Jurkat, Clone E6-1 (cell line): Measurements from ENCODE around the gene RHD.
A peak's percentile ranks its signal among the peaks of the same experiment; 100 is the strongest.
"Not testable (repeated sequence)": the region's sequence is repeated elsewhere in the genome, so short reads cannot be mapped to it uniquely, and the experiment has no call there.

Experiments used
- DNase-seq: peaks from one replicate; pipeline ENCODE4 v3.0.0-alpha.2; 2011; ENCODE audit warnings: low read depth, low spot score
- H3K4me3 ChIP-seq: 2 replicates; pipeline ENCODE4 v1.5.1; 2011; ENCODE audit warnings: mild to moderate bottlenecking, low read length, control low read depth, moderate library complexity

RHD gene

DNA sequence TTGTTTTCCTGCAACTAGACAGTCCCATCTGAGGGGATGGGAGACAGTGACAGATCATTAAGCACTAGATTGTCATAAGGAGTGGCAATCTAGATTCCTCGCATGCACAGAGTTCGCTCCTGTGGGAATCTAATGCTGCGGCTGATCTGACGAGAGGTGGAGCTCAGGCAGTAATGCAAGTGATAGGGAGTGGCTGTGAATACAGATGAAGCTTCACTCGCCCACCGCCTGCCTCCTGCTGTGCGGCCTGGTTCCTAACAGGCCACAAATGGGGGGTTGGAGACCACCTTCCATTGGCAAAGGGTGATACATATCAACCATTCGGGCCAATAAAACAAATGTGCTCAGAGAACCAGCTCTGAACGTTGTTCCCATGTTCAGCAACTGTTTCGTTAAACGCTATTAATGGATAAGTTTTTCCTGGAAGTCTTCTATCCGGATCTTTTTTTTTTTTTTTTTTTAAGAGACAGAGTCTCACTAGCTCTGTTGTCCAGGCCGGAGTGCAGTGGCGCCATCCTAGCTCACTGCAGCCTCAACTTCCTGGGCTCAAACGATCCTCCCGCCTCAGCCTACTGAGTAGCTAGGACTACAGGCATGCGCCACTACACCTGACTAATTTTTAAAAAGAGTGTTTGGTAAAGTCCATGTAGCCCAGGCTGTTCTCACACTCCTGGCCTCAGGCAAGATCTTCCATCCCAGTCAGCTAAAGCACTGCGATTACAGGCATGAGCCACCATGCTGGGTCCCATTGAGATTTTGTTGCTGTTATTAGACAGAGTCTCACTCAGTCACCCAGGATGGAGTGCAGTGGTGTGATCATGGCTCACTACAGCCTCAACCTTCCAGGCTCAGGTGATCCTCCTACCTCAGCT is 16.4 kb upstream of the RHD start:
- no peak for DNase-seq
- H3K4me3 ChIP-seq: no peak overlapping the region

DNA sequence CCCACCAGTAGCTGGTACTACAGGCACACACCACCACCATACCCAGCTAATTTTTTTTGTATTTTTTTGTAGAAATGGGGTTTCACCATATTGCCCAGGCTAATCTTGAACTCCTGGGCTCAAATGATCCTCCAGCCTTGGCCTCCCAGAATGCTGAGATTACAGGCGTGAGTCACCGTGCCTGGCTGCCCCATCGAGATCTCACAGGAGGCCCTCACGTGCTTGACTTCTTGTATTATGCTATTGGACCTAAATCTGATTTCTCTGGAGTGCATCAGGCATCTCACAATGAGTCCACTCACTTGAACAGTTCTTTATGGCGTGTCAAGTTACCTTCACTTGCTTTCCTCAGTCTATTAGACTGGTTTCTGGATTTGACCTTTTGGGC is 15.7 kb upstream of the RHD start:
- no peak overlapping the region for H3K4me3 ChIP-seq

DNA sequence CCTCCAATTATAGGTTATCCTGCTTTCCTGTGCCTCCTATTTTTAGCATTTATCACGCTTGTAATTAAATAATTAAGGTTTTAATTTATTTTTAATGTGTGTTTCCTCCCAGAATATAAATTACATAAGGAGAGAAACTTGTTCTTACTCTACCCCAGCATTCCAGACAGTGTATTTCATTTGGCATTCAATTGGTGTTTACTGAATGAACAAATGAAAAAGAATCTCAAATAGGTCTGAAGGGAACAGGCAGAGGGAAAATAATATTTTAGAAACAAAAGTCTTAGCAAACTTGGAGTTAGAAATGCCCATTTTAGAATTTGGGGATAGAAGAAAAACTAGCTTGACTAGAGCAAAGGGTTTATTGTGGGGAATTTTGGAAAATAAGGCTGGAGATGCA is 15.1 kb upstream of the RHD start:
- DNase-seq: no peak

More for the DNA sequence above, 15.7 kb upstream of the RHD start:
- no peak for DNase-seq

DNA sequence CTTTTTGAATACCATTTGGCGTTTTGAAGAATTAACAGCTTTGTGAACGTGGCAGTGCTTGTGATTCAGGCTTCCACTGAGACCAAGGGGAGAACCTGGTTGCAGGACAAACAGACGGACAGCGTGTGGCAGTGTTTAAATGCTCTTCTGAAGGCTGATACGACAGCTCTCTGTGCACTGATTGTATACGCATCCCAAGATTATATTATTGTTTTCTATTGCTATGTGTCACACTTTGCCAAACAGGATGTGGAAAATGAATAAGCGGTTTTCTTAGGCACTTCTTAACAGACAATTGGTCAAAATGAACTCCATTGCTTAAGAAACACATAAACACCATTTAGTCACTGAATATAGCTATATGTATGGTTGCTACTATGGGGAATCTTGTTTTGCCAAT is 12.5 kb upstream of the RHD start:
- DNase-seq, H3K4me3 ChIP-seq: not testable (repeated sequence)

More for the DNA sequence above, 15.1 kb upstream of the RHD start:
- no peak overlapping the region for H3K4me3 ChIP-seq

DNA sequence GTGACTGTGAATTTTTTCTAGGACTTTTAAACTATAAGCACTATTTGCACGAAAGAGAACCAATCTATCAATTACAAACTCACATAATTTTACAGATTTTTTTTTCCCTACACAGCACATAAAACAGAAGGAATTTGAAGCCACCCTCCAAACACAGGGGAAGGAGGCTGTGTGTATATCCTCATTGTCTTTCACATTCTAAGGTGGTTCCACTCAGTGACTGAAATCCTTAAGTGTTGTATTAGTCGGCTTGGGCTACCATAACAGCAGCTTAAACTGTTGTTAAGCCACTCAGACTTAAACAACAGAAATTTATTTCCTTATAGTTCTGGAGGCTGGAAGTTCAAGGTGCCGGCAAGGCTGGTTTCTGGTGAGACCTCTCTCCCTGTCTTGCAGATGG is 12.0 kb upstream of the RHD start:
- H3K4me3 ChIP-seq, DNase-seq: not testable (repeated sequence)

DNA sequence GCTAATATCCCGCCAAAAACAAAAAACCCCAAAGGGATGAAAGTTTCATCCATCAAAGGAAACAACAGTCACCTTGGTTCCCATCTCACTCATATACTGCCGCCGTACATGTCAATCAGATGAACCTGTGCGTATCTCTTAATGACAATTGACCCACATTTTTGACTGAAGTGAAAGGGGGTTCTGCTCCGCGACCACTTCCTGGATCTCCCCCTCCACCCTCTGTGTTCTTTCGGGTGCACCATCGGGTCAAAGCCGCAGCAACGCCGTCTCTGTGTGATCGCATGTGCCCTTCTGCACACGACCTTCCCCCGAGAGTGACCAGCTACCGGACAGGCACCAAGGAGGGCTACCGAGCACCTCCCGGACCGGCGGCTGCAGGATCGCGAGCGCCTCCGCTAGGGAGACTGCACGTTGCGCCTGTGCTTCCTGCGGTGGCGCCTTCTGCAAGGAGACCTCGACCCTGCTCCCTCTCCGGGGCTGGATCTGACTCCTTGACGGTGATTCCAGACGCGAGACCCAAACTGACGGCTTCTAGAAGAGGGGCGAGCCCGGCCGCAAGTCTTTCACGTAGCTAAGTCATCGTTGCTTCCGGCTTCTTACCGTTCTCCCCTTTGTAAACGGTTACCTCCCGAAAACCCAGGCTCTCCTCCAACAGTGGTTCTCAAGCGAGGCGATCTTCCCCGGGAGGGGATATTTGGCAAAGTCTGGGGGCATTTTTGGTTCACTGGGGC is 5.6 kb upstream of the RHD start:
- H3K4me3 ChIP-seq: peak overlapping the region; percentile 62
- DNase-seq: peak; percentile 26

DNA sequence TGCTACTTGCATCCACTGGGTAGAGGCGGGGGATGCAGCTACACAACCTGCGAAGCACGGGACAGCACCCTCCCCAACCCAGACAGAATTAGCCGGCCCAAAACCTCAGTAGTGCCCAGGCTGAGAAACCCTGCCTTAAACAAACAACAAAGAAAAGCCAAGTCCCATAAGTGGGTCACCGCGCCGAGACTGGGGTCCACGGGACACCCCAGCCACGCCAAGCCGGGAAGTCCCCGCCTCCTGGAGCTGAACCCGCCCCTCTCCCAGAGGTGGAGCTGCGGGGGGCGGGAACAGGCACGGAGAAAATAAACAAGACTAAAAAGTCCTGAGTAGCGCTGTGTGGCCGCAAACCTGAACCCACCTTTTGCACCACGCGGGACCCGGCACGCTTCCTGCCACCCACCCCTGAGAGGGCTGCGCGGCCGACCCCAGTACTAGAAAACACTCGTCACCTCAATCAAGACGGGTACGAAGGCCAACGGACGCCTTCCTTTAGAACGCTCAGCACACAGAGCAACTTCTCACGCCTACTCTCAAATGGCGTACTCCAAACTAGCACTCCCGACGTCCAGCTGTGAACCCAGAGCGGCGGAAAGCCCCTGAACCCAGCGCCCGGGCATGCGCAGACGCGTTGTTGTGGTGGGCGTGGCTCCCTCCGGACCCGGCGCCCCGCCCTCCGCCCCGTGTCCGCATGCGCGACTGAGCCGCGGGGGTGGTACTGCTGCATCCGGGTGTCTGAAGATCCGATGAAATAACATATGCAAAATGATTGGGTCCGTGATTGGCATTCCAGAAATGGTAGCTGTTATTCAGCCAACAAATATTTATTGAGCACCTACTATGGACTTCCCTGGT is 4.8 kb upstream of the RHD start:
- DNase-seq: peak; percentile 69
- peak overlapping the region; percentile 55 for H3K4me3 ChIP-seq

DNA sequence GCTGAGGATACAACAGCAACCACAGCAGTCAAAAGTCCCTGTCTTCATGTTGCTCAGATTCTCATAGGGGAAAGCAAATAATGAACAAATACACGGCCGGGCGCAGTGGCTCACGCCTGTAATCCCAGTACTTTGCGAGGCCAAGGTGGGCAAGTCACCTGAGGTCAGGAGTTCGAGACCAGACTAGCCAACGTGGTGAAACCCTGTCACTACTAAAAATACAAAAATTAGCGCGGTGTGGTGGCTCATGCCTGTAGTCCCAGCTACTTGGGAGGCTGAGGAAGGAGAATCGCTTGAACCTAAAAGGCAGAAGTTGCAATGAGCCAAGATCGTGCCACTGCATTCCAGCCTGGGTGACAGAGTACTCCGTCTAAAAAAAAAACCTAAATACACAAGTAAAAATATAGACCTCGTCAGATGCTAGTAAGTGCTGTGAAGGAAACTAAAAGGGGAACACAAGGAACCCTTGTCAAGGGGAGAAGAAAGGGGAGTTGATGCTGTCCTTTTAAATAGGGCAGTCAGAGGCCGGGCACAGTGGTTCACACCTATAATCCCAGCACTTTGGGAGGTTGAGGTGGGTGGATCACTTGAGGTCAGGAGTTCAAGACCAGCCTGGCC is 4.1 kb upstream of the RHD start:
- peak overlapping the region; percentile 55 for H3K4me3 ChIP-seq
- not testable (repeated sequence) for DNase-seq

DNA sequence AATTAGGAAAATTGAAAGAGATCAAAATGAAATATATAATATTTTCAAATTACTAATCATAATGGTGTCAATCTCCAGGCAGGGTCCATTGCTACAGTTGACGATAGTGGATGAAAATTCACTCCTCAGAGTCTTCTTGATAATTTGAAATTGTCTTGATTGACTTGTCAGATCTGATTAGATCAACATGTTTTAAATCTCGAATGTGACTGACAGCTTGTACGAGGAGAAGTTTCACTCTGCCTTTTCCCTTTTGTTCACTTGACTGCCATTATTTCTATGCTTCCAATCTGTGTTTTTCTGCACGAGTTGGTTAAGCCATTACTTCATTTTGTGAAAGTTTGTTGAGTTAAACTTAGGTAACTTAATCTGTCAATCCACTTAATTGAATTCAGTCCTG is 3.3 kb downstream of the RHD start:
- DNase-seq, H3K4me3 ChIP-seq: not testable (repeated sequence)

DNA sequence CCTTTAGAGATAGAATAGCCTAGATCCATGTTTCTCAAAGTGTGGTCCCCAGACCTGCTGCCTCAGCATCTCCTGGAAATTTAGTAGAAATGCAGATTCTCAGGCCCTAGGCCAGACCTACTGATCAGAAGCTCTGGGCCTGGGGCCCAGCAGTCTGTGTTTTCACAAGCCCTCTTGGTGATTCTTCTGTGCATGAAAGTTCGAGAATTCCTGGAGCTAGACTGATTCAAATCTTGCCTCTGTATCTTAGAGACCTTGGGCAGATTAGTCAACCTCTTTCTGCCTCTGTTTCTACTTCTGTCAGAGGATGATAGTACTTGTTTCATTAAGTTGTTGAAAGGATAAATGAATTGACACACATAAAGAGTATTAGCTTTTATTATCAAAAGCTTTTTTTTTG is 5.0 kb downstream of the RHD start:
- DNase-seq, H3K4me3 ChIP-seq: not testable (repeated sequence)

DNA sequence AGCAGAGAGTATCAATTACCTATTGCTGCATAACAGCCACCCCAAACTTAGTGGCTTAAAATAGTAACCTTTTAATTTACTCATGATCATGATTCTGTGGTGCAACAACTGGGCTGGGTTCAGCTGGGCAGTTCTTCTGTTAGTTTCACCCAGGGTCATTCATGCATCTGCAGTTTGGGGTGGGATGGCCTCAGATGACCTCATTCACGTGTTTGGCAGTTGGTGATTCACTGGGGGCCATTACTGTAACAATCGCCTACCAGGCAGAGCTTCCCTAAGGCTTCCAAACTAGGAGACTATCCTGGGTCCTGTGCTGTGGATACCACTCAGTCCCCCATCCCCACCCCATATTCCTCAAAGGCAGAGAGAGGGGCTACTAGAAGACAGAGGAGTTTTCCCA is 6.0 kb downstream of the RHD start:
- DNase-seq, H3K4me3 ChIP-seq: not testable (repeated sequence)

DNA sequence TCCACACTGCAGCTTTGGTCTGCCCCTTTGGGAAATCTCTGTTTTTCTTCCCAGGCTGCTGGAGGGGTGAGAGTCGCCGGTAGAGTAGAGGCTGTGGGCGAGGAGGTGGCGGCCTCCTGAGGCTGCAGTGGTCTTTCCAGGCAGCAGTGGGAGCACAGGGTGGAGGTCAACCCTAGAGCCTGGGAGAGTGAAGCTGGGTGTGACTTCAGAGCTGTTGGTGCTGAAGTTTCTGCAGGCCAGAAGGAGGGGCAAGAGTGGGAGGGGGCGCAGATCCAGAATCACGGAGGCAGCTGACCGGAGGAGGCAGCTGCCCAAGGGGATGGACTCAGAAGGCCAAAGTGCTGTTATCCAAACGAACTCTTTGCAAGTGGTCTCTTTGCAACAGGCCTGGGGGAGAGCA is 6.5 kb downstream of the RHD start:
- DNase-seq, H3K4me3 ChIP-seq: not testable (repeated sequence)

DNA sequence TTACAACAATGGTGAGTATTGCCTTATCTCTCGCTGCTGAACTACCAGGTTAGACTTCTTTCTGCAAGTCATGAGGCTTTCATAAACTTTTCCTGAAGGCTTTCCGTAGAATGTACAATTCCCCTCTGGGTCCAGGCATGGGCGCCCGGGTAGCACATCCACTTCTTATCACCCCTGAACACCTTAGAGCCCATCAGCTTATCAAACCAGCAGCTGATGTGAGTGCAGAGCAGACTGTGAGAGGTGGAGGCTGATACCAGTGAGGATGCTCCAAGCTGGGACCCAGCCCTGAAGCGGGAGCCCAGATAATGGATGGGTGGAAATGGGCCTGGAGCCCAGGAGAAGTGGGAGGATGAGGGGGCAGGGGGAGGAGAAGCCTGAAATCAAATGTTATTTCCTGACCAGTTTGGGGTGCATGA is 7.4 kb downstream of the RHD start:
- not testable (repeated sequence) for H3K4me3 ChIP-seq, DNase-seq

DNA sequence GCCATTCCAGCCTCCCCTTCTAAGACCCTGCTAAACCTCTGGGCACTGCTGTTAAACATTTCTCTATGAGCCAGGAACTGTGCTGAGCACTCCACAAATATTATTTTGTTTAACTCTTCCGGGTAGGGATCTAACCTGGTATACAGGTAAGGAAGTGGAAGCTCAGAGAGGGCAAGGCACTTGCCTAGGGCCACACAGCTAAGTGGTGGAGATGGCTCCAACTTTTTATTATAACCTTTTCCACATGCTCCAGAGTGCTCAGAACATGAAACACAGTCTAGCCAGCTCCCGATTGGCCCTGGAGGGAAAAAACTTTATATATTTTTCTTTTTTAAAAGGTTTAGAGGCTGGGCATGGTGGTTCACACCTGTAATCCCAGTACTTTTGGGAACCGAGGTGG is 13.6 kb downstream of the RHD start:
- not testable (repeated sequence) for DNase-seq, H3K4me3 ChIP-seq

DNA sequence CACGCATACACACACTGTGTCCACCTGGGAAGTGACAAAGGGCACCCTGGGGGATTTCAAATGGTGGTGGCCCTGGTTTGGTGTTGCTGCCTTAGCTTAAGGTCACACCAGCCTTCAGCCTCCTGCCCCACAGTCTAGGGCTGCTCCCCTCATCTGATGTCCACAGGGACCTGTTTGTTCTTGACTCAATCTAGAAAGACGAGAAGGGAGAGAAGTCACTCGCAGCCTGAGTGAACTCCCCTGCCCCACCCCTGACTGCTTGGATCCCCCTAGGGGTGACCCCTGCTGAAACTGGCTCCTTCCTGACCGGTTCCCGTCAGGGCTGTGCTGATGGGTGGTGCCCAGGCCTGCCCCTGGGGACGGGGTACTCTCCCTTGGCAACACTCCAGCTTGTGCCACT is 14.9 kb downstream of the RHD start:
- not testable (repeated sequence) for DNase-seq, H3K4me3 ChIP-seq

DNA sequence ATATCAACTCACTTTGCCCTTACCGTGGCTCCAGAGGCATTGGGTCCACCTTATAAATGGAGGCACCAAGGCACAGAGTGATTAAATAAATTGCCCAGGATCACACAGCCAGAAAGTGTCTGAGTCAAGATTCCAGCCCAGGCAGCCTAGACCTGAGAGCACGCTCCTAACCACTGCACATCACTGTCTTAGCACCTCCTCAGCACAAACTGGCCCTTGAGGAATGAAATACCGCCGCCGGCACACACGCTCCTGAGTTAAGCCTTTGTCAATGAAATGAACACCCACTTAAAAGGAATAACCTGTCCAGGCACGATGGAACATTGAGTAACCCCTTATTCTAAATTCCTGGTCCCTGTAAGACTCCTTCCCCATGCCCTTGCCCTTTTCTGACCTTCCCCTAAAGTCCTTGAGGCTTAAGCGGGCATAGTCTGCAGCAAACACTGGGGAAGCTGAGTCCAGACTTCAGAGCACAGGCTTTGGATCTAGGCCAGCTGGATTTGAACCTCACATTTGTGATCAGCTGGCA is 16.3 kb downstream of the RHD start:
- not testable (repeated sequence) for DNase-seq, H3K4me3 ChIP-seq

DNA sequence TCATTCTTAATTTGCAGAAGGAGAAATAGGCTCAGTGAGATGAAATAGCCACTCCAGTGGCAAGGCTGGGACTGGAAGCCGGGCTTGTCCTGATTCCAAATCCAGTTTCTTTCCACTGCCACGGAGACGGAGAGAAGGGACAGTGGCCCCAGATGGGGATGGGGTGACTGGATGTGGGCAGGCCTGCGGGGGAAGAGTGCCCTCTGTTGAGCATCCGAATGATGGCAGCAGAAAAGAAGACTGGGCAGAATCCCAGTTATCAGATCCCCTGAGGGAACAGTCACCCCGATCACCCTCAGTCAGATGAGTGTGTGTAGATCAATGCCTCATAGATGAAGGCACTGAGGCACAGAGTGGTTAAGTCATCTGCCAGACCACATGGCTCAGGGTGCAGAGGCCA is 17.7 kb downstream of the RHD start:
- DNase-seq, H3K4me3 ChIP-seq: not testable (repeated sequence)

DNA sequence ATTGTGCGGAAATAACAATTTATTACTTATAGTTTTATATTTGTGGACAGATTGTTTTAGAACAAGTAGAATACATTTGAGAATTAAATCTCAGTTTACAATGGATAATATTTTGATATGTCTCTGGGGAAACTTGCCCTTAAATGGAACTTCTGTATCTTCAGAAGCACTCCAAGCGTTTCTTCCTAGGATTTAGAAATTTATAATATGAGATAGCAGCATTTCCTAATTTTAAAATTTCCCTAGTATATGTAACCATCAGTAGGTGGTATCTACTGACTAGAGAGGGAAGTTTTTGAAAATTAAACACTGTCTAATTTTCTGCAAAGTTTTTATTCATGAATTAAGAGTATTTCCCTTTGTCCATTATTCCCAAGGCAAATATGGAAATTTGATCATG is 21.1 kb downstream of the RHD start:
- not testable (repeated sequence) for DNase-seq

More for the DNA sequence above, 21.1 kb downstream of the RHD start:
- H3K4me3 ChIP-seq: not testable (repeated sequence)
